Left lung (tissue), 10 donors: ENCODE data around the gene GJB5. TPM values are rescaled to one million over a fixed set of nuclear protein-coding genes. Genes with fewer than 3 reads are reported as not detected.

ENCODE experiments used
- ATAC-seq: fragments of 200-7000 bp; cut with Tn5 transposase; one replicate; pipeline ENCODE4 v1.9.1; 2020; ENCODE audit warnings: moderate library complexity
- DNase-seq, 4 donors: peaks; one replicate each; pipeline ENCODE4 v3.0.0-alpha.2; 2013 to 2020
- H3K27ac ChIP-seq, 2 donors: fragments of 200-600 bp; sonication (generic) in 1 of 2; one replicate each; pipeline versions ENCODE4 v1.5.0 to v1.8.0; 2020 to 2021
- H3K27me3 ChIP-seq, 2 donors: fragments of 200-600 bp; sonication (generic) in 1 of 2; one replicate each; pipeline versions ENCODE4 v1.5.0 to v1.8.0; 2020 to 2021
- H3K36me3 ChIP-seq, 2 donors: fragments of 200-600 bp; sonication (generic) in 1 of 2; one replicate each; pipeline versions ENCODE4 v1.5.0 to v1.8.0; 2020 to 2021
- H3K4me1 ChIP-seq, 2 donors: fragments of 200-600 bp; one replicate each; pipeline ENCODE4 v1.8.0; 2021
- H3K4me3 ChIP-seq, 2 donors: fragments of 200-600 bp; sonication (generic) in 1 of 2; one replicate each; pipeline versions ENCODE4 v1.5.0 to v1.8.0; 2020 to 2021; ENCODE audit warnings: mild to moderate bottlenecking in 1 of 2
- H3K9me3 ChIP-seq, 2 donors: fragments of 200-600 bp; sonication (generic) in 1 of 2; one replicate each; pipeline versions ENCODE4 v1.5.0 to v1.8.0; 2020 to 2021
- CTCF ChIP-seq, 2 donors: fragments of 200-600 bp; sonication (generic) in 1 of 2; IDR thresholded peaks; one replicate each; pipeline versions ENCODE4 v1.5.0 to v1.8.0; 2021; ENCODE audit warnings: antibody characterized with exemption in 2 of 2
- intact Hi-C, 2 donors: fragments of 100-400 bp; cut with DNase I; formaldehyde crosslinking; loops; one replicate each; pipeline versions ENCODE4 v1.11.2 to v1.14.2; 2022
- polyA plus RNA-seq, 6 donors: library from polyadenylated mRNA; unstranded; fragments of 120-200 nt; gene quantifications; one replicate each; pipeline ENCODE4 v1.2.1, GENCODE V29; 2013; ENCODE audit not compliant: insufficient read length in 6 of 6
- total RNA-seq, 2 donors: library from RNA; stranded (reverse); fragmentation: NEBNext Ultra II Directional; extraction: Animal tissue kit (Norgen Biotek cat#: 25700); gene quantifications; one replicate each; pipeline ENCODE4 v1.2.1, GENCODE V29; 2021
- donor health status: DM: no; HTN: yes; CAD: no.
- donor health status: DM: no; HTN: no; CAD: no.

GJB5 gene
- total and polyA plus RNA-seq, 8 donors = 0.17 to 0.43 (median 0.24) TPM; not detected in 2

DNA sequence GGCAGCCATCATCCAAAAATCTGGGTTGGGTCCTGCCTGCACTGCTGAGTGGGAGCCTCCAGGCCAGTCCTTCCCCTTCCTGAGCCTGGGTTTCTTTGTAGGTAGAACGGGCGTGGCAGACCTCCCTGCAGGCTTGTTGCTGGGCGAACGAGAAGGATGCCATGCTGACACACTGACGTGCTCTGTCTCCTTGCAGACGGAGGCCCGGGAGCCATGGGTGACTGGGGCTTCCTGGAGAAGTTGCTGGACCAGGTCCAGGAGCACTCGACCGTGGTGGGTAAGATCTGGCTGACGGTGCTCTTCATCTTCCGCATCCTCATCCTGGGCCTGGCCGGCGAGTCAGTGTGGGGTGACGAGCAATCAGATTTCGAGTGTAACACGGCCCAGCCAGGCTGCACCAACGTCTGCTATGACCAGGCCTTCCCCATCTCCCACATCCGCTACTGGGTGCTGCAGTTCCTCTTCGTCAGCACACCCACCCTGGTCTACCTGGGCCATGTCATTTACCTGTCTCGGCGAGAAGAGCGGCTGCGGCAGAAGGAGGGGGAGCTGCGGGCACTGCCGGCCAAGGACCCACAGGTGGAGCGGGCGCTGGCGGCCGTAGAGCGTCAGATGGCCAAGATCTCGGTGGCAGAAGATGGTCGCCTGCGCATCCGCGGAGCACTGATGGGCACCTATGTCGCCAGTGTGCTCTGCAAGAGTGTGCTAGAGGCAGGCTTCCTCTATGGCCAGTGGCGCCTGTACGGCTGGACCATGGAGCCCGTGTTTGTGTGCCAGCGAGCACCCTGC lies 39.3 kb downstream of the GJB5 start:
- H3K27ac ChIP-seq = peak overlapping the region in 1 of 2 donors; percentile 54
- DNase-seq = peak in 1 of 4 donors; percentile 61
- peak overlapping the region; percentile 7 to 42 for H3K4me3 ChIP-seq
- peaks cover 4 to 38% of the 10 kb centered on the region in 2 donors for H3K27me3 ChIP-seq
- H3K4me1 ChIP-seq = no peaks in the 10 kb centered on the region
- intact Hi-C loops = loop anchor here in 1 of 2 donors (5.0 kb wide), 1 partner anchor 58 kb away; no protein-coding TSS in a partner anchor
- ATAC-seq = no peak
- peaks cover 0 to 7% of the 10 kb centered on the region in 2 donors for H3K36me3 ChIP-seq
- TF ChIP-seq CTCF (IDR thresholded peaks at IDR 0.05) = no peak
- H3K9me3 ChIP-seq = no peaks in the 10 kb centered on the region

- intact Hi-C loops = loop anchor here in 1 of 2 donors (5.0 kb wide), 1 partner anchor 58 kb away; no protein-coding TSS in a partner anchor
- Histone ChIP-seq H3K27ac (no peak overlapping the region), H3K36me3 (peaks cover 0 to 7% of the 10 kb centered on the region in 2 donors), H3K4me3 (peak overlapping the region; percentile 7 to 42), H3K4me1 (no peaks in the 10 kb centered on the region), H3K9me3 (no peaks in the 10 kb centered on the region), H3K27me3 (peaks cover 4 to 38% of the 10 kb centered on the region in 2 donors)
- no peak for ATAC-seq
- no peak for TF ChIP-seq CTCF (IDR thresholded peaks at IDR 0.05)
- peak in 1 of 4 donors; percentile 47 for DNase-seq
Observed at GRCh38 chr1:34794790-34795180, 39.9 kb downstream of the GJB5 start.

- Histone ChIP-seq H3K4me1 (no peaks in the 10 kb centered on the region), H3K27me3 (peaks cover 4 to 32% of the 10 kb centered on the region in 2 donors), H3K27ac (peak overlapping the region in 1 of 2 donors; percentile 18), H3K4me3 (peak overlapping the region in 1 of 2 donors; percentile 42), H3K36me3 (peaks cover 0 to 7% of the 10 kb centered on the region in 2 donors), H3K9me3 (no peaks in the 10 kb centered on the region)
- DNase-seq (no peak), ATAC-seq (no peak)
- no peak for TF ChIP-seq CTCF (IDR thresholded peaks at IDR 0.05)
- intact Hi-C loops = no loop called here
Observed at GRCh38 chr1:34795916-34796315, 41.1 kb downstream of the GJB5 start.

GRCh38 chr1:34796990-34797389 lies 42.1 kb downstream of the GJB5 start:
- no peak overlapping the region for H3K27ac ChIP-seq
- peaks cover 4 to 22% of the 10 kb centered on the region in 2 donors for H3K27me3 ChIP-seq
- no peaks in the 10 kb centered on the region for H3K4me1 ChIP-seq
- DNase-seq (no peak), ATAC-seq (no peak)
- H3K9me3 ChIP-seq = no peaks in the 10 kb centered on the region
- peaks cover 0 to 7% of the 10 kb centered on the region in 2 donors for H3K36me3 ChIP-seq
- intact Hi-C loops = no loop called here
- no peak for TF ChIP-seq CTCF (IDR thresholded peaks at IDR 0.05)
- H3K4me3 ChIP-seq = peak overlapping the region in 1 of 2 donors; percentile 42

DNA sequence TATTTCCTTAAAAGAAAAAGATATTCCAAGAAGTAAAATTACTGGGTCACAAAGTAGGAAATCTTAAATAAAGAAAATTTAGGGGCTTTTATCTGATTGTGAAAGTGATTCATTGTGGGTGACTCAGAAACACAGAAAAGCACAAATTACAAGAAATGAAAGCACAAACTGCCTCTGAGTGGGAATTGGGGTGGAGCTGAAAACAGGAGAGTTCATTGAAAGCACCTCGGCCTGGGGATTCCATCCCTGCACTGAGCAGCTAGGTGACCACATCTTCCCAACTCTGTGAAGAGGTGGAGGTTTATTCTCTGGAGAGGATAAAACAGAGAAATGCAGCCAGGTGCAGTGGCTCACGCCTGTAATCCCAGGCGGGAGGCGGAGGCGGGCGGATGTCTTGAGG lies 45.4 kb downstream of the GJB5 start:
- ATAC-seq = no peak
- no peak for TF ChIP-seq CTCF (IDR thresholded peaks at IDR 0.05)
- Histone ChIP-seq H3K36me3 (no peaks in the 10 kb centered on the region), H3K4me3 (no peak overlapping the region), H3K27me3 (no peaks in the 10 kb centered on the region), H3K27ac (no peak overlapping the region), H3K9me3 (no peaks in the 10 kb centered on the region), H3K4me1 (no peaks in the 10 kb centered on the region)
- no peak for DNase-seq
- intact Hi-C loops = no loop called here
